Measurements from ENCODE around the gene FOLR3. TPM values are rescaled to one million over a fixed set of nuclear protein-coding genes. Genes with fewer than 3 reads are reported as not detected.
A peak's percentile ranks its signal among the peaks of the same experiment; 100 is the strongest.

The FOLR3 gene
- total RNA-seq, 1 donor from 2014 or later, result not detected

DNA sequence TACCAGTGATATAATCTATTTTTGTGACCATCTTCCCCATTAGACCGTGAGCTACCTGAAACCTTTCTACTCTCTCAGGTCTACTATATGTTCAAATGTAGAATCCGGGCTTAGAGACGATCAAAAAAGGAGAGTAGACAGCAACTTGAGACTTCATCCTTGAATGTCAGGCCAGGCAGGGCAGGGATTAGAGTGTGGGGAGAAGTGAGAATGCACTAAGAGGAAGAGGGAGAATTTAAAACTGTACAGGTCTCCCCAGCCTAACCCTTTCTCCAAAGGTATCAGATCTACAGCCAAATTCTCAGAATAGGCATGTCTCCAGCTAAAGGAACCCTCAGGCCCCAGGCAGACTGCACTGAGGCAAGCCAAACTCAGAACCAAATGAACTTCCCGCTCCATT, 33.4 kb upstream of the FOLR3 start:
- peak overlapping the region; percentile 66 for H3K4me3 ChIP-seq (ENCODE audit: low read depth, low read length)
- TF ChIP-seq, protein P1, sequence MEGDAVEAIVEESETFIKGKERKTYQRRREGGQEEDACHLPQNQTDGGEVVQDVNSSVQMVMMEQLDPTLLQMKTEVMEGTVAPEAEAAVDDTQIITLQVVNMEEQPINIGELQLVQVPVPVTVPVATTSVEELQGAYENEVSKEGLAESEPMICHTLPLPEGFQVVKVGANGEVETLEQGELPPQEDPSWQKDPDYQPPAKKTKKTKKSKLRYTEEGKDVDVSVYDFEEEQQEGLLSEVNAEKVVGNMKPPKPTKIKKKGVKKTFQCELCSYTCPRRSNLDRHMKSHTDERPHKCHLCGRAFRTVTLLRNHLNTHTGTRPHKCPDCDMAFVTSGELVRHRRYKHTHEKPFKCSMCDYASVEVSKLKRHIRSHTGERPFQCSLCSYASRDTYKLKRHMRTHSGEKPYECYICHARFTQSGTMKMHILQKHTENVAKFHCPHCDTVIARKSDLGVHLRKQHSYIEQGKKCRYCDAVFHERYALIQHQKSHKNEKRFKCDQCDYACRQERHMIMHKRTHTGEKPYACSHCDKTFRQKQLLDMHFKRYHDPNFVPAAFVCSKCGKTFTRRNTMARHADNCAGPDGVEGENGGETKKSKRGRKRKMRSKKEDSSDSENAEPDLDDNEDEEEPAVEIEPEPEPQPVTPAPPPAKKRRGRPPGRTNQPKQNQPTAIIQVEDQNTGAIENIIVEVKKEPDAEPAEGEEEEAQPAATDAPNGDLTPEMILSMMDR (IDR thresholded peaks at IDR 0.05; ENCODE audit: insufficient read depth, low read length, poor library complexity, severe bottlenecking), result no peak
- DNase-seq (ENCODE audit: low read depth), result no peak
- H3K36me3 ChIP-seq (ENCODE audit: control insufficient read depth, insufficient read depth, low read length), result no peaks in the 10 kb centered on the region
- no peaks in the 10 kb centered on the region for H3K27me3 ChIP-seq (ENCODE audit: control insufficient read depth, insufficient read depth, low read length)

DNA sequence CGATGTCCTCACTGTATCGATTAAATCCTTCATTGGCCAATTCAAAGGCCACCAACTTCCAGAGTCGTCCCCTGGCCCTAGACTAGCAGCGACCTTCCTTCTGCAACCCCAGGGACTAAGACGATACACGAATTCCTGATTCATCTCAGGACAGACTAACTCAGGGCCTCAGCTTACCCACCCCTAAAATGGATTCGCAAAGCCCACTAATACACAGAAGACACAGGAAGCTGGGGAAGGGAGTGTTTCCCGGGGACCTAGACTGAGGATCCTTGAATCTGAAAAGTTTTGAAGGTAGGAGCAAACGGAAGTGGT, 32.9 kb upstream of the FOLR3 start:
- H3K4me3 ChIP-seq (ENCODE audit: low read depth, low read length), result peak overlapping the region; percentile 66
- no peaks in the 10 kb centered on the region for H3K36me3 ChIP-seq (ENCODE audit: control insufficient read depth, insufficient read depth, low read length)
- H3K27me3 ChIP-seq (ENCODE audit: control insufficient read depth, insufficient read depth, low read length), result no peaks in the 10 kb centered on the region
- TF ChIP-seq, protein P1 (IDR thresholded peaks at IDR 0.05; ENCODE audit: insufficient read depth, low read length, poor library complexity, severe bottlenecking), result no peak
- no peak for DNase-seq (ENCODE audit: low read depth)

DNA sequence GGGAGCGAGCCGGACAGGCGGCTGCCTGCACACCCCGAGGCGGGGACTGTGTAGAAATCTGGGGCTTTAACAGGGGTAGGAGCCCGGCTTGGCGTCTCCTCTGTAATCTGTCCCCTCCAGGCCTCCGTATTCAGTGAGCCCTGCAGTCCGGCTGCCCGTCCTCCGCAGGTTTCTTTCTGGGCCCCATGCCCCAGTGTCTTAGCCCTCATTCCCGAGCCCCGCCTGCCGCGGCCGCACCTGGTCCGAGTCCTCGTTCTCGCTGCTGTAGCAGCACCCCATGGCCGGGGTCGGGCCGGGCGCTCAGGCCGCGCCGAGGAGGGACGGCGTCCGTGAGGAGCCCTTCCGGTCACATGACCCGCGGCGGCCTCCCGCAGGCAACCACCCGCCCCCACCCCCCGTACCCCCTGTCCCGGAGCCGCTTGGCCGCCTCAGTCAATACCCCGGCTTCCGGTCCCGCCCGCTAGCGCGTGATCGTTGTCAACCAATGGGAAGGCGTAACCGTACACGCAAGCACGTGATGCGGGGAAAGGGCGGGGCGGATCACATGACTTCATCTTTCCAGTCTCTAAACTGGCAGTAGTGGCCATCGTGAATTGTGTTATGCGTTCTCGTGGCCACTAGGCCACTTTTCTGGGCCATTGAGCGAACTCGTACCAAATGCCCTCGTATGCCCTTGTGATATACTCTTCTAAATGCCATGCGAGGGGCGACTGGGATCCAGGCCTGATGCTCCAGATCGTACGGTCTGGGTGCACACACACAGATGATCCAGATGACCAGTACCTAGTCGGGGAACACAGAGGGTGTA, 32.4 kb upstream of the FOLR3 start, which contains the start of gene LAMTOR1:
Gene LAMTOR1 (minus strand): TSS at position 352 of the 808 bp plus-strand sequence. CDS start 73 bp downstream, at position 279.
- no peaks in the 10 kb centered on the region for H3K36me3 ChIP-seq (ENCODE audit: control insufficient read depth, insufficient read depth, low read length)
- H3K4me3 ChIP-seq (ENCODE audit: low read depth, low read length), result peak within 1 kb of the TSS; percentile 66
- no peaks in the 10 kb centered on the region for H3K27me3 ChIP-seq (ENCODE audit: control insufficient read depth, insufficient read depth, low read length)
- TF ChIP-seq, protein P1 (IDR thresholded peaks at IDR 0.05; ENCODE audit: insufficient read depth, low read length, poor library complexity, severe bottlenecking), result peak; percentile 41
- DNase-seq (ENCODE audit: low read depth), result peak; percentile 94

DNA sequence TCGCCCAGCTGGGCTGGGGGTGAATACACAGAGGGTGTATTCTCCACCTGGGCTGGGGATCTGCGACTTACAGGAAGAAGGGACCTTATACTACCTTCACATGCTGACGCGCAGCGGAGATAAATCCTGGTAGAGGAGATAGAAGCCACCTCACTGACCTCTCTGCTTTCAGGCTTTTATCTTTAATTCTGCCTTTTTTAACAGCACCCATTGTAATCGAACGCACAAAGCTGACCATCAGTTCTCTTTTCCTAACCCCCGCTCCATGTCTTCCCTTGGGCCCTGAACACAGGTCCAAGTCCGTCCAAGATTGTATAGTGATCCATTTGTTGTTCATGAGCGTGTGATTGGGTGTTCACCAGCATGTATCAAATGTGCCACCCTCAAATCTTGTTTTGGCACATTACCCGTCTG, 31.8 kb upstream of the FOLR3 start:
- H3K4me3 ChIP-seq (ENCODE audit: low read depth, low read length), result peak overlapping the region; percentile 25
- TF ChIP-seq, protein P1 (IDR thresholded peaks at IDR 0.05; ENCODE audit: insufficient read depth, low read length, poor library complexity, severe bottlenecking), result no peak
- no peaks in the 10 kb centered on the region for H3K36me3 ChIP-seq (ENCODE audit: control insufficient read depth, insufficient read depth, low read length)
- H3K27me3 ChIP-seq (ENCODE audit: control insufficient read depth, insufficient read depth, low read length), result no peaks in the 10 kb centered on the region
- no peak for DNase-seq (ENCODE audit: low read depth)

DNA sequence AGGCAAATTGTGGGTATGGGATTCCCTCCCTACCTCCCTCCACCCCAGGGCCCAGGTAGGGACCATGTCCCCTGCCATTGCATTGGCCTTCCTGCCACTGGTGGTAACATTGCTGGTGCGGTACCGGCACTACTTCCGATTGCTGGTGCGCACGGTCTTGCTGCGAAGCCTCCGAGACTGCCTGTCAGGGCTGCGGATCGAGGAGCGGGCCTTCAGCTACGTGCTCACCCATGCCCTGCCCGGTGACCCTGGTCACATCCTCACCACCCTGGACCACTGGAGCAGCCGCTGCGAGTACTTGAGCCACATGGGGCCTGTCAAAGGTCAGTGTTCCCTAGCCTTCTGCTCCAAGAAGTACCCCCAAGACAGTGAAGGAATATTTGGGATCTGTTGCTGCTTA, 29.6 kb upstream of the FOLR3 start, which contains the start of gene TOMT:
Gene TOMT (plus strand): TSS at position 37 of the 400 bp plus-strand sequence. CDS start 28 bp downstream, at position 65.
- TF ChIP-seq, protein P1 (IDR thresholded peaks at IDR 0.05; ENCODE audit: insufficient read depth, low read length, poor library complexity, severe bottlenecking), result no peak
- Histone ChIP-seq H3K36me3 (ENCODE audit: control insufficient read depth, insufficient read depth, low read length) (no peaks in the 10 kb centered on the region), H3K27me3 (ENCODE audit: control insufficient read depth, insufficient read depth, low read length) (no peaks in the 10 kb centered on the region), H3K4me3 (ENCODE audit: low read depth, low read length) (no peak within 1 kb of the TSS)
- no peak for DNase-seq (ENCODE audit: low read depth)
